ENCODE results near the gene SUDS3. TPM values are rescaled to one million over a fixed set of nuclear protein-coding genes. Genes with fewer than 3 reads are reported as not detected.

SUDS3 gene
- total RNA-seq, 2 donors from 2014 or later: 26.1 to 34.0 TPM

- Mint-ChIP-seq H3K36me3 (no peaks in the 10 kb centered on the region), H3K27ac (no peak overlapping the region), H3K4me1 (ENCODE audit: low read depth in 2 of 2) (no peaks in the 10 kb centered on the region), H3K4me3 (no peak overlapping the region), H3K27me3 (peaks cover 0 to 17% of the 10 kb centered on the region in 2 donors), H3K9me3 (peaks cover 2% of the 10 kb centered on the region)
- DNase-seq (ENCODE audit: low spot score): no peak
- ATAC-seq: no peak
Observed at GRCh38 chr12:118463677-118464076, 87.3 kb downstream of the SUDS3 start.

- Mint-ChIP-seq H3K27me3 (peaks cover 2 to 14% of the 10 kb centered on the region in 2 donors), H3K27ac (no peak overlapping the region), H3K36me3 (no peaks in the 10 kb centered on the region), H3K4me1 (ENCODE audit: low read depth in 2 of 2) (no peaks in the 10 kb centered on the region), H3K4me3 (no peak overlapping the region), H3K9me3 (no peaks in the 10 kb centered on the region)
- ATAC-seq (no peak), DNase-seq (ENCODE audit: low spot score) (no peak)
Observed at GRCh38 chr12:118465706-118466105, 89.4 kb downstream of the SUDS3 start.

Other genes starting within 250 kb of the SUDS3 start
- gene PEBP1, start 240.4 kb upstream of the SUDS3 start, total RNA-seq: 100 to 1,000 TPM in 1 of 2 donors, 10 to 100 TPM in 1; 57.2 to 137 TPM
- 100 to 1,000 TPM; 106 to 107 TPM for gene TAOK3, start 3.6 kb upstream of the SUDS3 start, total RNA-seq